Stimulated activated CD4-positive, alpha-beta T cell treated with anti-CD3 and anti-CD28 coated beads, Interleukin-12 subunit alpha, Interleukin-12 subunit beta, amount 100 ng/mL, for 4 hours (primary cell): Measurements from ENCODE around the gene ANKDD1B.

ENCODE experiments used
- DNase-seq: peaks from one replicate; pipeline ENCODE4 v3.0.0-alpha.2; 2020

Gene ANKDD1B

GRCh38 chr5:75616971-75617621, 5.8 kb downstream of the ANKDD1B start:
- no peak for DNase-seq

GRCh38 chr5:75617736-75618352, 6.6 kb downstream of the ANKDD1B start:
- no peak for DNase-seq

- DNase-seq: no peak
Measured at GRCh38 chr5:75620184-75620959, 9.1 kb downstream of the ANKDD1B start.

DNA sequence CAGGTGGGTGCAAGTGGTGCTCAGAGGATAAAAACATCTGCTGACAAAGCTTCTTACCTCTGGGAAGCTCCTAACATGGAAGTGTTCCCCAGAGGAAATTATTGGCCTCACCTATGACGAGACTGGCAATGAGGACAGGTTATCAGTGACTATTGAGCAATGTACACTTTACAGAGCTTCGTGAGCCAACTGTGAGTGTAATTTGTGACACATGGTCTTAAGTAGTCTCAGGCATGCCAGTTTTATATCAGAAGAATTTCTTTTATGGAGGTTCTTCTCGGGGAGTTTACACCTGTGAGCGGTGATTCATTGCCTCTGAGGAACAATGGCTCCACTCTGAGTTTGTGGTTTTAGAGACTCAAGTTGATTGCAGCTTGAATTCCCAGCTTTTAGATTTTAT, 11.3 kb downstream of the ANKDD1B start:
- no peak for DNase-seq

GRCh38 chr5:75623846-75624245, 12.6 kb downstream of the ANKDD1B start:
- no peak for DNase-seq

GRCh38 chr5:75626959-75627358, 15.7 kb downstream of the ANKDD1B start:
- no peak for DNase-seq

DNA sequence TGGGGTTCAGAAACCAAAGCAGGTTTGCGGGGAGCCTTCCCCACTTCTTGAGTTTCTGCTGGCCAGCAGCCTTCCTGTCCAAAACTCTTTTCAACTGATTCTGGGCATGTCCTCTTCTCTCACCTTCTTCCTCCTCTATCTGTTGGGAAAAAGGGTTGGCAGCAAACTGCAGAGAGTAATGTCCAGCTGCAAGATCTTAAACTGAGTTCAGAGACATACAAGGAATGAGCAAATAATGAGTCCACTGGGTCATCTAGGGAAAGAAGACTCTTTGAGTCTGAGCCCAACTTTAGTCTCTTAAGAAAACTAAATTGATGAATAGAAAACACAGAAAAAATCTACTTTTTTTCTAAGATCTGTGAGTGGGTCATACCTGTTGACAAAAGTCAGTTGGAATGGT, 16.5 kb downstream of the ANKDD1B start:
- DNase-seq: no peak

GRCh38 chr5:75630875-75631274, 19.6 kb downstream of the ANKDD1B start:
- no peak for DNase-seq

DNA sequence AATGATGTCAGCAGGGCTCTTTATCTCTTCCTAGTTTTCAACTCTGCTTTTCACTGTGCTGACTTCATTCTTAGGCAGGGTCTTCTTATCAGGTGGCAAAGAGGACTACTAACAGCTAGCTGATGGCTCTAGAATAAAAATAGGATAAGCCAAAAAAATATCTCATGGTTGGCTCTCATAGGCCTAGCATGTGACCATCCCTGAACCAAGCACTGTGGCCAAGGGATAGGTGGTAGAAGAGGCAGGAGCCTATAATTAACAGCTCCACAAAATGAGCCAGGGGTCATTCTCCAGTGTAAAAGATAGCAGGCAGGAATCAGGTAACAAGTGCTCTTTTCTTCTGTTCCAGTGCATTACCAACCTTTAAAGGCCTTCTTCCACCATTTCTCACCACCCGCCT, 21.1 kb downstream of the ANKDD1B start:
- DNase-seq: no peak

GRCh38 chr5:75637949-75638348, 26.7 kb downstream of the ANKDD1B start:
- DNase-seq: no peak

DNA sequence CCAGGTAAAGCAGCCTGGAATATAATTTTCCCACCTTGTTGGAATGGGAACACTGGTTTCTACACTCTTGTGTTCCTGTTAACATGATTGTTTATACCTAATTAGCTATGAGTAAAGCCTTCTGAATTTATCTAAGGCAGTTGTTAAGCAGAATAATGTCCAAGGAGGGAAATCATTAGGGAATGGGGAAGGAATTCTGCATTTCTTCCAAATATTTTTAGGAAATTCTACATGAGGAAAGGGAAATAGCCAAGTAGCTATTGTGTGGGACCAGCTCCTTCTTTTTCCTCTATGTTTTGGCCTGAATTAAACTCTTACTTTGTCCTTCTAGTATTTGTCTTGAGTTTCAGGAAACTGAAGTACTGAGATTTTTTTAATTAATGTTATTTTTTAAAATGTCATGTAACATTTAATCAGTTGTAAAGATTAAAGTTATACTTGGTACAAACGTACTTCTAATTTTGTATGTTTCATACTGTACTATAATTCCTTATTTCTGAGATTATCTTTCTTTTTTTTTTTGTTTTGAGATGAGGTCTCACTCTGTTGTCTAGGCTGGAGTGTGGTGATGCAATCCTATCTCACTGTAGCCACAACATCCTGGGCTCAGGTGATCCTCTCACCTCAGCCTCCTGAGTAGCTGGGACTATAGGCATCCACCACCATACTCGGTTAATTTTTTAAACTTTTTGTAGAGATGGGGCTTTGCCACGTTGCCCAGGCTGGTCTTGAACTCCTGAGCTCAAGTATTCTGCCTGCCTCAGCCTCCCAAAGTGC, 28.5 kb downstream of the ANKDD1B start:
- DNase-seq: no peak

GRCh38 chr5:75640395-75640794, 29.1 kb downstream of the ANKDD1B start:
- DNase-seq: no peak

- no peak for DNase-seq
Measured at GRCh38 chr5:75640826-75641225, 29.6 kb downstream of the ANKDD1B start.

DNA sequence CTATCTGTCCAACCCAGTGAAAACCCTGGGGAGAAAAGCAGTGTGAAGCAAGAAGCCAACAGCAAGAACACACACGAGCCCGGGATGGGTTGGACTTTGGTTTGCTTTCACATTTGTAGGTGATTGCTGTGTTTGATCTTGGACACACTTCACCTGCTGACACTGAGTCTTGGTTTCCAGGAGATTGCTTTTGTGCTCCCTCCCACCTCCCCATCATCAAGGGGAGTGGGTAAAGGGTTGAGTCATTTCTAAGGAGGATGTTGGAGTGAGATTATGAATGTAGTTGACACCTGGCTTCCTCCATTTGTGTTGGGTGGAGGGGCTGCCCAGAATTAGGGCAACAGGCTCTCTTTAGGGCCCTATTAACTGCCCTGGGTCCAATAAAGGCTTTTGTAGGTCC, 37.5 kb downstream of the ANKDD1B start:
- DNase-seq: no peak

- no peak for DNase-seq
Measured at GRCh38 chr5:75651575-75652238, 40.5 kb downstream of the ANKDD1B start.

- DNase-seq: no peak
Measured at GRCh38 chr5:75653521-75653920, 42.3 kb downstream of the ANKDD1B start.

DNA sequence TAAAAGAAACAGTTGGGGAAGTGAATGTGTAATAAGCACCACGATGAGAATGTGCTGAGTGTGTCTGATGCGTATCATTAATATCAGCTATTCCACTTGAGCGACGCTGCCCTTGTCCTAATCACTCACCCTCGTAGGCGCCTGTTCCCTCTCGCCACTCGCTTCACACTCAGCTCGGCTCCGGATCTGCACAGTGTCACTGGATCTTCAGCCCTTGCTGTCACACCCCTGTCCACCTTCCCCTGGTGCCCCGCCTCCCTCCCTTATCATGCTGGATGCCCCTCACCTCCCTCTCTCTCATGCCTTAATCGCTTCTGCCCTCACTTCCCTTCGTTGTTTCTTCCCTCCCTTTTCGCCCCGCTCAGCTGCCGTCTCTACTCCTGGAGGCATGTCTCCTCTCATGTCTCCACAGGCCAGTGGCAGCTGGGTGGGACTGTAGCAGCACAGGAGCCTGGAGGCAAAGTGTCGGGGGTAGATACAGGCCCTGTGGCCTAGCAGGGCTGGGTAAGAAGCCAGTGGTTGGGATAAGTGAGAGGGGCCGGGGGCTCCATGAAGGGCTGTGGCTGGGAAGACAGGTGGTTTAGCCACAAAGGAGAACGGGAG, 43.5 kb downstream of the ANKDD1B start:
- no peak for DNase-seq

DNA sequence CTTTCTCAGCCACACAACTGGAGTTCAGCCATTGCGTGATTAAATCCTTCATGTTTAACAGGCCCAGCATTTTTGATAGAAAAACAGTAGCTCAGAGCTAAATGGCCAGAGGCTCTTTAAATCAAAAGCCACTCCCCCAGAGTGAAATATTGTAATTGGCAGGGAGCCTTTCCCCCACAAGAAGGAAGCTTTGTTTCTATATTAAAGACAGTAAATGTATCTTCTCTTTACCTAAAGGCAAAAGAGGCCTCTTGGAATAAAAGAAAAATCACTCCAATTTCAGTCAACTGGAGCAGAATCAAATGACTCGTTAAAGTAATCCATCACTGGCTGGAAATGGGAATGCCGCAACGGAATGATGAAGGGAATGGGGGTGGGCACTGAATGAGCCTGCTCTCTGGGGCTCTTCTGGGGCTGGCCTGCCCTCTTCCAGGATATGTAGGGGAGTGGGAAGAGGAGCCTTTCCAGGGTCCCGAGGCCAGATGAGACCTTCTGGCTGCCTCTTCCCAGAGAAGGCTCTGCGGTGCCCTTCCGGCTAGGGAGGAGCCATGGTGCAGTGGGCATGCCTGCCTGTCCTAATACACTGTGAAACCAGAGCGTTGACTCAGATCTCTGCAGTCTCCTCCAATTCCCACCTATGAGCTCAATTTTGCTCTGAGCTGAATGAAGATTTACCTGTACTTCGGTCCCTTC, 45.2 kb downstream of the ANKDD1B start:
- no peak for DNase-seq

- DNase-seq: no peak
Measured at GRCh38 chr5:75659791-75660450, 48.7 kb downstream of the ANKDD1B start.

GRCh38 chr5:75660678-75661465, 49.6 kb downstream of the ANKDD1B start:
- DNase-seq: no peak
